Tibial nerve (tissue), 4 donors: Measurements from ENCODE around the gene NDRG3. TPM values are rescaled to one million over a fixed set of nuclear protein-coding genes. Genes with fewer than 3 reads are reported as not detected.

Source experiments
- DNase-seq, 2 donors: peaks; one replicate each; pipeline ENCODE4 v3.0.0-alpha.2; 2019; ENCODE audit warnings: low spot score in 2 of 2
- H3K27ac ChIP-seq, 4 donors: fragments of 200-600 bp; sonication (generic) in 3 of 4; one replicate each; pipeline ENCODE4 v1.5.1; 2017 to 2019; ENCODE audit warnings: mild to moderate bottlenecking in 1 of 4
- H3K27me3 ChIP-seq, 2 donors: fragments of 200-600 bp; sonication (generic) in 1 of 2; one replicate each; pipeline versions ENCODE4 v1.5.1 to v1.6.0; 2017 to 2019
- H3K36me3 ChIP-seq, 3 donors: fragments of 200-600 bp; sonication (generic); one replicate each; pipeline ENCODE4 v1.5.1; 2018 to 2019
- H3K4me1 ChIP-seq, 4 donors: fragments of 200-600 bp; sonication (generic) in 3 of 4; one replicate each; pipeline ENCODE4 v1.5.1; 2017 to 2019
- H3K4me3 ChIP-seq, 4 donors: fragments of 200-600 bp; sonication (generic) in 3 of 4; one replicate each; pipeline ENCODE4 v1.5.1; 2017 to 2019; ENCODE audit warnings: mild to moderate bottlenecking in 1 of 4, moderate library complexity in 1 of 4
- H3K9me3 ChIP-seq, 4 donors: fragments of 200-600 bp; sonication (generic) in 3 of 4; one replicate each; pipeline ENCODE4 v1.5.1; 2017 to 2019
- EP300 ChIP-seq, 2 donors: sonication (generic); formaldehyde crosslinking; IDR thresholded peaks; one replicate each; pipeline ENCODE4 v1.6.1; 2017; ENCODE audit warnings: antibody characterized with exemption in 2 of 2, mild to moderate bottlenecking in 1 of 2
- POLR2A ChIP-seq, 2 donors: fragments of 450-650 bp; IDR thresholded peaks; one replicate each; pipeline ENCODE4 v1.6.1; 2017; ENCODE audit warnings: antibody characterized with exemption in 2 of 2, mild to moderate bottlenecking in 2 of 2, moderate library complexity in 2 of 2
- WGBS, 2 donors: methylation state at CpG; one replicate each; pipeline ENCODE4 v1.1.5; 2018; 5-methylcytosine and 5-hydroxymethylcytosine counted together
- total RNA-seq, 4 donors: library from RNA; depleted of rRNA; stranded (reverse); fragments of >200 nt; gene quantifications; one replicate each; pipeline ENCODE4 v1.1.0, GENCODE V29; 2016
- TF ChIP-seq, protein P1 (sequence below), 5 experiments: fragments of 200-600 bp in 3 of 5; fragments of 450-650 bp in 2 of 5; sonication (generic) in 3 of 5; IDR thresholded peaks; one replicate each; pipeline ENCODE4 v1.5.1; 2016 to 2019; ENCODE audit warnings: antibody characterized with exemption in 5 of 5, mild to moderate bottlenecking in 3 of 5, moderate library complexity in 2 of 5

Gene NDRG3
- total RNA-seq, 4 donors from 2014 or later = 13.9 to 21.9 (median 19.2) TPM

DNA sequence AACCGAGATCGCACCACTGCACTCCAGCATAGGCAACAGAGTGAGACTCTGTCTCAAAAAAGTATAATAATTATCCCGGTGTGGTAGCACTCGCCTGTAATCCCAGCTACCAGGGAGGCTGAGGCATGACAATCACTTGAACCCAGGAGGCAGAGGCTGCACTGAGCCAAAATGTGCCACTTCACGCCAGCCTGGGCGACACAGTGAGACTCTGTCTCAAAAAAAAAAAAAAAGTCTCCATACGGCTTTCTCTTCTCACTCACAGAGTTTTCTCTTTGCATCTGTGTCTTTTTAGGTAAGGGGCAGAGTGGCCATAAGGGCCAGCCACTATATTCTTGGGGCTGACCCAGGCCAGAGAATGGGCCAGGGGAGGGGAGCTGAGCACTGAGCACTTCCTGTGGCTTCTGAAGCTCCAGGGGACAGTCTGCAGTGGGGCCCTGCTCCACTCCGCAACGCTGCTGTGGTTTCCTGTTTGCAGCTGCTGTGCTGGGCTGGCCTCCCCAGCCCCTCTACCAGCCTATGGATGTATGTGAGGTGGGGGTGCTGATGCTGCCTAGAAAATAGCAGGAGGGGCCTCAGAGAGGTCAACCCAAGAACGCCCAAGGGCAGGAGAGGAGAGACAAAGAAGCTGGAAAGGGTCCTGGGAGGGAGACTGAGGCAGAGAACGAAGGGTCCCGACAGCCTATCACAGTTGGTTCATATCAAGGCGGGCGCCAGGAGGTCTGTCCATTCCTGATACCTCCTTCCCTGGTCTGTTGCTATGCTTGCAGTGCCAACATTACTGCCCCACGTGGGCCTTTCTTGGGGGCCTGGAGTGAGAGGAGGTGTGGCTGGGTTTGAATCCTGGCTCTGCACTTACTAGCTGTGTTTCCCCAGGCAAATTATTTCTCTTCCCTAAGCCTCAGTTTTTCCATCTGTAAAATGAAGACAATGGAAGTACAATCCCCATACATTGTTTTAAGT is 115.9 kb downstream of the NDRG3 start:
- H3K27me3 ChIP-seq = no peaks in the 10 kb centered on the region
- no peak overlapping the region for H3K4me3 ChIP-seq
- no peaks in the 10 kb centered on the region for H3K36me3 ChIP-seq
- DNase-seq = no peak
- TF ChIP-seq EP300 (IDR thresholded peaks at IDR 0.05) = no peak
- TF ChIP-seq, protein P1, sequence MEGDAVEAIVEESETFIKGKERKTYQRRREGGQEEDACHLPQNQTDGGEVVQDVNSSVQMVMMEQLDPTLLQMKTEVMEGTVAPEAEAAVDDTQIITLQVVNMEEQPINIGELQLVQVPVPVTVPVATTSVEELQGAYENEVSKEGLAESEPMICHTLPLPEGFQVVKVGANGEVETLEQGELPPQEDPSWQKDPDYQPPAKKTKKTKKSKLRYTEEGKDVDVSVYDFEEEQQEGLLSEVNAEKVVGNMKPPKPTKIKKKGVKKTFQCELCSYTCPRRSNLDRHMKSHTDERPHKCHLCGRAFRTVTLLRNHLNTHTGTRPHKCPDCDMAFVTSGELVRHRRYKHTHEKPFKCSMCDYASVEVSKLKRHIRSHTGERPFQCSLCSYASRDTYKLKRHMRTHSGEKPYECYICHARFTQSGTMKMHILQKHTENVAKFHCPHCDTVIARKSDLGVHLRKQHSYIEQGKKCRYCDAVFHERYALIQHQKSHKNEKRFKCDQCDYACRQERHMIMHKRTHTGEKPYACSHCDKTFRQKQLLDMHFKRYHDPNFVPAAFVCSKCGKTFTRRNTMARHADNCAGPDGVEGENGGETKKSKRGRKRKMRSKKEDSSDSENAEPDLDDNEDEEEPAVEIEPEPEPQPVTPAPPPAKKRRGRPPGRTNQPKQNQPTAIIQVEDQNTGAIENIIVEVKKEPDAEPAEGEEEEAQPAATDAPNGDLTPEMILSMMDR (IDR thresholded peaks at IDR 0.05) = no peak
- no peak for TF ChIP-seq POLR2A (IDR thresholded peaks at IDR 0.05)
- no peaks in the 10 kb centered on the region for H3K9me3 ChIP-seq
- no peak overlapping the region for H3K27ac ChIP-seq
- no peaks in the 10 kb centered on the region for H3K4me1 ChIP-seq
- WGBS, 2 donors = 68 to 69% methylated on average over 15 of the region's 15 CpGs

DNA sequence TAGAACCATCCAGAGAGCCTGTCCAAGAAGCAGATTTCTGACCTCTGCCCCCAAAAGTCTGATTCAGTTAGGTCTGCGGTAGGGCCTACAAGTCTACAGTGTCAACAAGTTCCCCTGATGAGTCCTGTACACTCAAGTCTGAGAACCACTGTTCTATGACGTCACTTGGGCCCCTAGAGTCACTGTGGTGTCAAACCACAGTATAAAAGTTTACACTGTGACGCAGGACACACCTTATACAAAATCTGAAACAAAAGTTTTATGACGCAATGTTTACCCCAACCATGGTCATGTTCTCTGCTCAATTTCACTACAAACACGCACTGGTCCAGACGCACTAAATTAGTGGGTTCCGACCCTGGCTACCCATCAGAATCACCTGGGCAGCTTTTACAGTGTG is 117.8 kb downstream of the NDRG3 start:
- DNase-seq = no peak
- no peak overlapping the region for H3K4me3 ChIP-seq
- H3K27me3 ChIP-seq = no peaks in the 10 kb centered on the region
- WGBS, 2 donors = 85 to 91% methylated on average over 7 of the region's 7 CpGs
- H3K27ac ChIP-seq = no peak overlapping the region
- H3K4me1 ChIP-seq = peaks cover 0 to 8% (median 0%) of the 10 kb centered on the region in 4 donors
- H3K36me3 ChIP-seq = no peaks in the 10 kb centered on the region
- TF ChIP-seq EP300 (IDR thresholded peaks at IDR 0.05) = no peak
- TF ChIP-seq, protein P1 (IDR thresholded peaks at IDR 0.05) = no peak
- no peak for TF ChIP-seq POLR2A (IDR thresholded peaks at IDR 0.05)
- H3K9me3 ChIP-seq = no peaks in the 10 kb centered on the region

DNA sequence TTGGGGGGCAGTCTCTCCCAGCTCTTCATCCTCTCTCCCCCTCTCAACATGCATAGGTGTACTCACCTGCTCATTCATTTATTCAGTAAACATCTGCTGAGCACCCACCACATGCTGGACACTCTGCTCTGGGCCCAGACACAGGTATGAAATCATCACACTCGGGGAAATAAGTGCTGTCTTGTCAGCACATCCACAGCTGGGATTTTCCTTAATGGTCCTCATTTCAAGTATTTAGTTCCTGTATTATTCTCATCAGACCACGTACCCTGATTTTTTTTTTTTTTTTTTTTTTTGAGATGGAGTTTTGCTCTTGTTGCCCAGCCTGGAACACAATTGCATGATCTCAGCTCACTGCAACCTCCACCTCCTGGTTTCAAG is 121.0 kb downstream of the NDRG3 start:
- Histone ChIP-seq H3K9me3 (no peaks in the 10 kb centered on the region), H3K36me3 (no peaks in the 10 kb centered on the region), H3K4me3 (no peak overlapping the region), H3K27me3 (no peaks in the 10 kb centered on the region), H3K4me1 (peaks cover 0 to 8% (median 0%) of the 10 kb centered on the region in 4 donors), H3K27ac (peak overlapping the region in 2 of 4 donors; percentile 30 to 53)
- TF ChIP-seq, protein P1 (IDR thresholded peaks at IDR 0.05) = no peak
- TF ChIP-seq EP300 (IDR thresholded peaks at IDR 0.05) = no peak
- TF ChIP-seq POLR2A (IDR thresholded peaks at IDR 0.05) = no peak
- 77 to 82% methylated on average over 2 of the region's 2 CpGs for WGBS, 2 donors
- no peak for DNase-seq

DNA sequence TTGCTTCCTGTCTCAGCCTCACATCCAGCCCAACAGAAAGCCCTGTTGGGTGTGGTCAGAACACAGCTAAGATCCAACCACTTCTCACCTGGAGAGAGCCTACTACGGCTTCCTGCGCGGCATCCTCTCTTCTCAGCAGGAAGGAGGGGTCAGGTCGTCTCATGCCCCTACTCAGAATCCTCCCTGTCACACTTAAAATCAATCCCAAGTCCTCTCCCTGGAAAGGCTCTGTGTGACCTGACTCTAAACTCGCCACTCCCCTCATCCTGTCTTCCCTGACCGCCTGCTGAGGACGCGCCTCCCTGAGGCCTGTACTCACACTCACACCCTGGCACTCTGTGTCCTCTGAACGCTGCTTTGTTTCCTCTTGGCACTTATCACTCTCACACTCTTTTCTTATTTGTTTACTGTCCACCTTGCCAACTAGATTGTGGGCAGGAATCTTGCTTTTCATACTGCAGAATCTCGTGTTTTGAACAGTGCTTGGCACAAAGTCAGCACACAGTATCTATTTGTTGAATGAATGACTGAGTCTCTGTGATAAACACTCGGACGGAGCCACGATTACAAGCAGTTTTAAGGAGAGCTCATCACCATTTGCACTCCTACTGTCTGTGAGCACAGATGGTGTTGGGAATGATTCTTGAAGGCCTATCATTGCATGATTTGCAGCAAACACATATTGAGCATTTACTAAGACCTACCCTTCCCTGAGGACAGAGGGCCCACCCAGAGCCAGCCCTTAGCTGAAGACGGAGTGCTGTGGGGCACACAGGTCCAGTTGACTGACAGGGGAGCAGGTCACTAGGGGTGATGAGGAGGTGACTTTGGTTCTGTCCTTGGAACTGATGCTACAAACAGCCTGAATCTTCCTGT is 121.6 kb downstream of the NDRG3 start:
- Histone ChIP-seq H3K36me3 (no peaks in the 10 kb centered on the region), H3K4me3 (no peak overlapping the region), H3K27me3 (no peaks in the 10 kb centered on the region), H3K27ac (peak overlapping the region in 3 of 4 donors; percentile 30 to 55 (median 53)), H3K4me1 (peaks cover 0 to 8% (median 0%) of the 10 kb centered on the region in 4 donors), H3K9me3 (no peaks in the 10 kb centered on the region)
- DNase-seq = no peak
- 51% methylated on average over 14 of the region's 14 CpGs for WGBS, 2 donors
- TF ChIP-seq POLR2A (IDR thresholded peaks at IDR 0.05) (no peak), EP300 (IDR thresholded peaks at IDR 0.05) (no peak)
- TF ChIP-seq, protein P1 (IDR thresholded peaks at IDR 0.05) = no peak
